HepG2 (cell line): ENCODE measurements around the gene FLVCR1. TPM values are rescaled to one million over a fixed set of nuclear protein-coding genes. Genes with fewer than 3 reads are reported as not detected.
A peak's percentile ranks its signal among the peaks of the same experiment; 100 is the strongest.

Experiments used
- ATAC-seq: fragments of 200-7000 bp; cut with Tn5 transposase; 3 replicates; pipeline ENCODE4 v1.9.1; 2020; ENCODE audit warnings: mild to moderate bottlenecking, moderate library complexity
- BruUV-seq: library from RNA; stranded (reverse); fragments of 400-500 nt; replicated peaks from 2 replicates; lab custom pipeline; 2021; lab: Mats Ljungman, UMichigan
- CTCF ChIA-PET: fragments of 300-600 bp; formaldehyde crosslinking; extraction: SDS; loops from one replicate; lab custom pipeline; 2021; ENCODE audit warnings: low total read pairs, inconsistent platforms, low intra/inter-chr PET ratio; lab: Yijun Ruan, JAX
- POLR2A ChIA-PET: fragments of 350-600 bp; sonication (Branson Sonifier 250); formaldehyde crosslinking; loops from one replicate; lab custom pipeline; 2020; ENCODE audit warnings: antibody characterized with exemption, inconsistent platforms; lab: Yijun Ruan, JAX
- DNase-seq: peaks from one replicate; pipeline ENCODE4 v3.0.0-alpha.2; 2015; ENCODE audit warnings: low spot score
- FAIRE-seq: peaks from 3 replicates; lab custom pipeline; 2011; peaks lifted over from hg19 to GRCh38; lab: Jason Lieb, UNC
- H2AFZ ChIP-seq: one replicate; pipeline ENCODE4 v1.6.1; 2011; ENCODE audit warnings: low read length, inconsistent platforms
- H3K27ac ChIP-seq: fragments of 300-600 bp; 3 replicates; pipeline ENCODE4 v1.8.0; 2011; ENCODE audit warnings: mixed run types, mild to moderate bottlenecking, mixed read lengths, low read length, inconsistent platforms; ENCODE audit not compliant: insufficient read depth; ENCODE audit errors: extremely low read length
- H3K27me3 ChIP-seq, 2 experiments: fragments of 200-600 bp in 1 of 2; 2 replicates in 1 of 2; 3 replicates in 1 of 2; pipeline versions ENCODE4 v1.6.0 to v1.8.0; 2011; ENCODE audit warnings: low read length in 2 of 2, mild to moderate bottlenecking in 2 of 2, moderate library complexity in 2 of 2, inconsistent platforms in 1 of 2; ENCODE audit not compliant: insufficient read depth in 2 of 2, control insufficient read depth in 1 of 2
- H3K36me3 ChIP-seq, 2 experiments: fragments of 200-600 bp in 1 of 2; replicated peaks in 1 of 2; 2 replicates in 1 of 2; 3 replicates in 1 of 2; pipeline versions ENCODE4 v1.5.1 to v1.8.0; 2011; ENCODE audit warnings: low read length in 2 of 2, inconsistent platforms in 1 of 2; ENCODE audit not compliant: insufficient read depth in 2 of 2, control insufficient read depth in 1 of 2
- H3K4me1 ChIP-seq: 2 replicates; pipeline ENCODE4 v1.5.1; 2012; ENCODE audit warnings: low read length, inconsistent platforms; ENCODE audit not compliant: insufficient read depth
- H3K4me2 ChIP-seq: 2 replicates; pipeline ENCODE4 v1.6.0; 2011; ENCODE audit warnings: low read depth, low read length, inconsistent platforms
- H3K4me3 ChIP-seq, 3 experiments: fragments of 200-600 bp in 1 of 3; sonication (generic), shearing (Covaris generic) in 1 of 3; replicated peaks in 1 of 3; 2 replicates each; pipeline ENCODE4 v1.5.1; 2011 to 2016; ENCODE audit warnings: low read length in 3 of 3, inconsistent platforms in 2 of 3, low read depth in 2 of 3, mild to moderate bottlenecking in 2 of 3, control low read depth in 1 of 3, mixed read lengths in 1 of 3; ENCODE audit not compliant: insufficient read depth in 1 of 3
- H3K79me2 ChIP-seq: one replicate; pipeline ENCODE4 v1.6.1; 2011; ENCODE audit warnings: low read length, inconsistent platforms; ENCODE audit not compliant: insufficient read depth
- H3K9ac ChIP-seq: 2 replicates; pipeline ENCODE4 v1.6.0; 2011; ENCODE audit warnings: mild to moderate bottlenecking, low read depth, low read length, inconsistent platforms; ENCODE audit not compliant: insufficient read depth
- H3K9me3 ChIP-seq: 2 replicates; pipeline ENCODE4 v1.5.1; 2012; ENCODE audit warnings: mild to moderate bottlenecking, low read length
- H4K20me1 ChIP-seq: 2 replicates; pipeline ENCODE4 v1.6.0; 2011; ENCODE audit warnings: inconsistent platforms, mild to moderate bottlenecking, low read length, moderate library complexity; ENCODE audit not compliant: insufficient read depth
- CEBPB ChIP-seq: IDR thresholded peaks from 2 replicates; pipeline ENCODE4 v1.6.1; 2011; ENCODE audit warnings: low read depth, low read length, improper control_type of control experiment, borderline replicate concordance
- CEBPG ChIP-seq: IDR thresholded peaks from 2 replicates; pipeline ENCODE4 v1.6.1; 2016
- DPF2 ChIP-seq: sonication (generic); formaldehyde crosslinking; IDR thresholded peaks from 2 replicates; pipeline ENCODE4 v1.4.0; 2020; ENCODE audit warnings: mild to moderate bottlenecking, low read depth, missing genetic modification reagents, borderline replicate concordance
- GATAD2A ChIP-seq: IDR thresholded peaks from 2 replicates; pipeline ENCODE4 v1.6.1; 2016
- SOX13 ChIP-seq, 3 experiments: fragments of 450-650 bp in 1 of 3; sonication (generic) in 1 of 3; formaldehyde crosslinking in 1 of 3; IDR thresholded peaks in 2 of 3; conservative IDR thresholded peaks in 1 of 3; 2 replicates each; pipeline versions ENCODE4 v1.5.0 to v1.6.1; 2016 to 2020; ENCODE audit warnings: antibody characterized with exemption in 1 of 3, mild to moderate bottlenecking in 1 of 3, missing compliant biosample characterization in 1 of 3, missing genetic modification reagents in 1 of 3, moderate library complexity in 1 of 3
- ZNF224 ChIP-seq: sonication (generic); formaldehyde crosslinking; IDR thresholded peaks from 2 replicates; pipeline ENCODE4 v1.5.0; 2020; ENCODE audit warnings: mild to moderate bottlenecking, missing genetic modification reagents
- ZNF256 ChIP-seq: sonication (generic); formaldehyde crosslinking; conservative IDR thresholded peaks from 2 replicates; pipeline ENCODE4 v1.4.0; 2020; ENCODE audit warnings: missing genetic modification reagents
- ZNF607 ChIP-seq: sonication (generic); formaldehyde crosslinking; IDR thresholded peaks from 2 replicates; pipeline ENCODE4 v1.5.1; 2020; ENCODE audit warnings: missing genetic modification reagents, mild to moderate bottlenecking, borderline replicate concordance
- WGBS: methylation state at CpG from one replicate; pipeline ENCODE4 v1.1.6; 2017; ENCODE audit warnings: low lambda C conversion rate; 5-methylcytosine and 5-hydroxymethylcytosine counted together
- in situ Hi-C: cut with HindIII; loops from 2 replicates; pipeline ENCODE4 v1.10.0; 2017; ENCODE audit warnings: low pct_unique_long_range_greater_than_20kb; ENCODE audit not compliant: extremely low pct_ligation_motif_present
- intact Hi-C: fragments of 100-400 bp; cut with micrococcal nuclease; formaldehyde crosslinking; loops from one replicate; pipeline ENCODE4 v1.10.0; 2022; ENCODE audit not compliant: unreplicated experiment
- polyA plus RNA-seq, 8 experiments: library from polyadenylated mRNA; depleted of rRNA in 3 of 8; stranded (reverse) in 7 of 8; unstranded in 1 of 8; fragments of >200 nt; fragmentation: Illumina TruSeq in 4 of 8; extraction: Trizol in 4 of 8; gene quantifications; 2 replicates each; pipeline versions ENCODE4 v1.2.1 to v1.2.3, GENCODE V29; 2011 to 2016; ENCODE audit warnings: low read depth in 4 of 8, missing spikeins in 1 of 8, mixed read lengths in 1 of 8; ENCODE audit not compliant: insufficient read depth in 1 of 8
- total RNA-seq, 5 experiments: library from RNA; depleted of rRNA; stranded (reverse); fragments of >200 nt; fragmentation: Illumina TruSeq; extraction: Trizol; gene quantifications; 2 replicates each; pipeline ENCODE4 v1.2.3, GENCODE V29; 2016; ENCODE audit warnings: low read depth in 1 of 5
- TF ChIP-seq, protein P1 (sequence below): sonication (generic); formaldehyde crosslinking; IDR thresholded peaks from 2 replicates; pipeline ENCODE4 v1.5.0; 2020; ENCODE audit warnings: mild to moderate bottlenecking, missing genetic modification reagents
- TF ChIP-seq, protein P2 (sequence below): sonication (generic); formaldehyde crosslinking; IDR thresholded peaks from 2 replicates; pipeline ENCODE4 v1.8.0; 2022; ENCODE audit warnings: mild to moderate bottlenecking, missing genetic modification reagents, borderline replicate concordance
- TF ChIP-seq, protein P3 (sequence below): sonication (generic); formaldehyde crosslinking; IDR thresholded peaks from 2 replicates; pipeline ENCODE4 v1.4.0; 2020; ENCODE audit warnings: missing genetic modification reagents, mild to moderate bottlenecking, borderline replicate concordance

The FLVCR1 gene
- total and polyA plus RNA-seq, 2 of the 13 experiments (the other 11 are each of a cell fraction or from before 2014, with no cell fraction given), result 14.8 to 39.8 TPM

DNA sequence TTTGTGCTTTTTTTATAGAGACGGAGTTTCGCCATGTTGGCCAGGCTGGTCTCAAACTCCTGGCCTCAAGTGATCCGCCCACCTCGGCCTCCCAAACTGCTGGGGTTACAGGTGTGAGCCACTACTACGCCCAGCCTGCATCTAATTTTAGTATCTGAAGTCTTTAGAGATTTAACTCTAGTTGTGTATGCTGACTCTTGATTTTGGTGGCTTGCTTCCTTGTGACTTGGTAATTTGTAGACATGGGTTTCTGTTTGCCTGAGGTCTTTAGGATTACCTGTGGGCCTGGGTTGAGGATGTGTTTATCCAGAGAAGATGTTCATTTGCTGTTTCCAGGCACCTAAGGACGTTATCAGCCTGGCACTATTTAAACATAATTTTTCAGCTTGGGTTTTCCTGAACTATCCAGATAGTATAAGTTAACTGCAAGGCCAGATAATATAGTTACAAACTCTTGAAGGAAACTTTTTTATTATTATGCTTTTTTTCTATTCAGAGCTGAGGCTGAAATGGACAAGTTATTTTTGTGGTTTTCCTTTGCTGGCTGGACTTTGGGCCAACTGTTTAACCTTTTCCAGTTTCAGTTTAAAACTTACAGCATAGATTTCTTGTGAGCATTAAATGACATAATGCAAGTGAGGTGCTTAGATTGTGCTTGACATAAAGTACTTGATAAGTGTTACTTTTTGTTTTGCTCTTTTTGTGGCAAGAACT is 84.8 kb downstream of the FLVCR1 start:
- no peaks in the 10 kb centered on the region for H3K36me3 ChIP-seq
- no peaks in the 10 kb centered on the region for H4K20me1 ChIP-seq
- H3K4me1 ChIP-seq, result peaks cover 16% of the 10 kb centered on the region
- DNase-seq, result no peak
- no peak overlapping the region for H3K9ac ChIP-seq
- H3K79me2 ChIP-seq, result no peaks in the 10 kb centered on the region
- CTCF ChIA-PET, result no interaction called here
- BruUV-seq, result no TSS peak
- H3K9me3 ChIP-seq, result no peaks in the 10 kb centered on the region
- no peak for ATAC-seq
- no peak overlapping the region for H3K4me3 ChIP-seq
- H3K27ac ChIP-seq, result no peak overlapping the region
- no peak for FAIRE-seq
- H3K27me3 ChIP-seq, result no peaks in the 10 kb centered on the region
- TF ChIP-seq ZNF224 (no peak), DPF2 (no peak), ZNF607 (no peak), GATAD2A (CRISPR knock-in tag) (no peak), SOX13 (IDR thresholded peaks at IDR 0.05) (no peak), SOX13 (CRISPR knock-in tag; conservative IDR thresholded peaks at IDR 0.05 in 1 of 2, IDR thresholded peaks at IDR 0.05 in 1 of 2) (no peak)
- TF ChIP-seq, all 625 proteins: peak for 0
- intact Hi-C loops (no loop called here), in situ Hi-C loops (no loop called here)
- WGBS, result 76% methylated on average over 6 of the region's 6 CpGs
- no peak overlapping the region for H2AFZ ChIP-seq
- H3K4me2 ChIP-seq, result peak overlapping the region; percentile 10; the same call in 1 of the 2 replicates
- POLR2A ChIA-PET, result interaction anchor here (0.6 kb wide), 1 partner anchor 12 kb away, joined by 4 read pairs; no protein-coding TSS in a partner anchor

DNA sequence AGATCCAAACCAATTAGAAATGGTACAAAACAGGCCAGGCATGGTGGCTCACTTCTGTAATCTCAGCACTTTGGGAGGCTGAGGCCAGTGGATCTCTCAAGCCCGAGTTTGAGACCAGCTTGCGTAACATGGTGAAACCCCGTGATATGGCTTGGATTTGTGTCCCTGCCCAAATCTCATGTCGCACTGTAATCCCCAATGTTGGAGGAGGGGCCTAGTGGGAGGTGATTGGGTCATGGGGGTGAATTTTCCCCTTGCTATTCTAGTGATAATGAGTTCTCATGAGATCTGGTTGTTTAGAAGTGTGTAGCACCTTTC is 85.3 kb downstream of the FLVCR1 start:
- Histone ChIP-seq H3K9me3 (no peaks in the 10 kb centered on the region), H3K9ac (no peak overlapping the region), H3K27me3 (no peaks in the 10 kb centered on the region), H3K36me3 (no peaks in the 10 kb centered on the region), H3K79me2 (no peaks in the 10 kb centered on the region), H3K4me1 (peaks cover 16% of the 10 kb centered on the region), H3K4me2 (peak overlapping the region; percentile 10; the same call in 1 of the 2 replicates), H4K20me1 (no peaks in the 10 kb centered on the region), H3K27ac (no peak overlapping the region), H3K4me3 (no peak overlapping the region), H2AFZ (no peak overlapping the region)
- POLR2A ChIA-PET, result no interaction called here
- DNase-seq (no peak), FAIRE-seq (peak; percentile 4), ATAC-seq (no peak)
- CTCF ChIA-PET, result no interaction called here
- intact Hi-C loops (no loop called here), in situ Hi-C loops (no loop called here)
- WGBS, result 51% methylated on average over 4 of the region's 4 CpGs
- no TSS peak for BruUV-seq
- TF ChIP-seq, protein P1, sequence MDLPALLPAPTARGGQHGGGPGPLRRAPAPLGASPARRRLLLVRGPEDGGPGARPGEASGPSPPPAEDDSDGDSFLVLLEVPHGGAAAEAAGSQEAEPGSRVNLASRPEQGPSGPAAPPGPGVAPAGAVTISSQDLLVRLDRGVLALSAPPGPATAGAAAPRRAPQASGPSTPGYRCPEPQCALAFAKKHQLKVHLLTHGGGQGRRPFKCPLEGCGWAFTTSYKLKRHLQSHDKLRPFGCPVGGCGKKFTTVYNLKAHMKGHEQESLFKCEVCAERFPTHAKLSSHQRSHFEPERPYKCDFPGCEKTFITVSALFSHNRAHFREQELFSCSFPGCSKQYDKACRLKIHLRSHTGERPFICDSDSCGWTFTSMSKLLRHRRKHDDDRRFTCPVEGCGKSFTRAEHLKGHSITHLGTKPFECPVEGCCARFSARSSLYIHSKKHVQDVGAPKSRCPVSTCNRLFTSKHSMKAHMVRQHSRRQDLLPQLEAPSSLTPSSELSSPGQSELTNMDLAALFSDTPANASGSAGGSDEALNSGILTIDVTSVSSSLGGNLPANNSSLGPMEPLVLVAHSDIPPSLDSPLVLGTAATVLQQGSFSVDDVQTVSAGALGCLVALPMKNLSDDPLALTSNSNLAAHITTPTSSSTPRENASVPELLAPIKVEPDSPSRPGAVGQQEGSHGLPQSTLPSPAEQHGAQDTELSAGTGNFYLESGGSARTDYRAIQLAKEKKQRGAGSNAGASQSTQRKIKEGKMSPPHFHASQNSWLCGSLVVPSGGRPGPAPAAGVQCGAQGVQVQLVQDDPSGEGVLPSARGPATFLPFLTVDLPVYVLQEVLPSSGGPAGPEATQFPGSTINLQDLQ (CRISPR knock-in tag), result no peak
- TF ChIP-seq, protein P2, sequence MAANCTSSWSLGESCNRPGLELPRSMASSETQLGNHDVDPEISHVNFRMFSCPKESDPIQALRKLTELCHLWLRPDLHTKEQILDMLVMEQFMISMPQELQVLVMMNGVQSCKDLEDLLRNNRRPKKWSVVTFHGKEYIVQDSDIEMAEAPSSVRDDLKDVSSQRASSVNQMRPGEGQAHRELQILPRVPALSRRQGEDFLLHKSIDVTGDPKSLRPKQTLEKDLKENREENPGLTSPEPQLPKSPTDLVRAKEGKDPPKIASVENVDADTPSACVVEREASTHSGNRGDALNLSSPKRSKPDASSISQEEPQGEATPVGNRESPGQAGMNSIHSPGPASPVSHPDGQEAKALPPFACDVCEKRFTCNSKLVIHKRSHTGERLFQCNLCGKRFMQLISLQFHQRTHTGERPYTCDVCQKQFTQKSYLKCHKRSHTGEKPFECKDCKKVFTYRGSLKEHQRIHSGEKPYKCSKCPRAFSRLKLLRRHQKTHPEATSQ (CRISPR knock-in tag), result peak; percentile 88; the same call in 1 of the 2 replicates
- TF ChIP-seq CEBPB, result 0 out of 2 replicates have a peak, but pooled peaks have one; percentile 21
- TF ChIP-seq, protein P3, sequence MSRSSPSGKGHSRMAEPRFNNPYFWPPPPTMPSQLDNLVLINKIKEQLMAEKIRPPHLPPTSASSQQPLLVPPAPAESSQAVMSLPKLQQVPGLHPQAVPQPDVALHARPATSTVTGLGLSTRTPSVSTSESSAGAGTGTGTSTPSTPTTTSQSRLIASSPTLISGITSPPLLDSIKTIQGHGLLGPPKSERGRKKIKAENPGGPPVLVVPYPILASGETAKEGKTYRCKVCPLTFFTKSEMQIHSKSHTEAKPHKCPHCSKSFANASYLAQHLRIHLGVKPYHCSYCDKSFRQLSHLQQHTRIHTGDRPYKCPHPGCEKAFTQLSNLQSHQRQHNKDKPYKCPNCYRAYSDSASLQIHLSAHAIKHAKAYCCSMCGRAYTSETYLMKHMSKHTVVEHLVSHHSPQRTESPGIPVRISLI (CRISPR knock-in tag), result no peak
- TF ChIP-seq CEBPG (CRISPR knock-in tag), result peak; percentile 48; the same call in 1 of the 2 replicates
- no peak for TF ChIP-seq ZNF256 (CRISPR knock-in tag)
